BLaER1 treated with 17β-estradiol and CSF1 and Interleukin-3, amounts not matched to agents 10 nM and 100 nM (cell line): ENCODE results near the gene BACH1.
"Not testable (repeated sequence)": the region's sequence is repeated elsewhere in the genome, so short reads cannot be mapped to it uniquely, and the experiment has no call there.

Experiments used
- H3K27ac ChIP-seq, 11 experiments: shearing (Covaris generic); formaldehyde crosslinking; 2 replicates each; pipeline ENCODE4 v1.8.1; 2022
- H3K27me3 ChIP-seq, 11 experiments: shearing (Covaris generic); formaldehyde crosslinking; 2 replicates each; pipeline ENCODE4 v1.8.1; 2022
- H3K36me3 ChIP-seq, 11 experiments: shearing (Covaris generic); formaldehyde crosslinking; 2 replicates each; pipeline ENCODE4 v1.8.1; 2022
- H3K4me1 ChIP-seq, 10 experiments: shearing (Covaris generic); formaldehyde crosslinking; 2 replicates each; pipeline ENCODE4 v1.8.1; 2022
- H3K4me2 ChIP-seq, 11 experiments: shearing (Covaris generic); formaldehyde crosslinking; 2 replicates each; pipeline ENCODE4 v1.8.1; 2022
- H3K4me3 ChIP-seq, 10 experiments: shearing (Covaris generic); formaldehyde crosslinking; 2 replicates each; pipeline ENCODE4 v1.8.1; 2022
- H3K9ac ChIP-seq, 11 experiments: shearing (Covaris generic); formaldehyde crosslinking; 2 replicates each; pipeline ENCODE4 v1.8.1; 2022
- H3K9me3 ChIP-seq, 11 experiments: shearing (Covaris generic); formaldehyde crosslinking; replicated peaks in 1 of 11; 2 replicates each; pipeline ENCODE4 v1.8.1; 2022
- H4K20me1 ChIP-seq, 11 experiments: shearing (Covaris generic); formaldehyde crosslinking; 2 replicates each; pipeline ENCODE4 v1.8.1; 2022
- Cebpa-rat ChIP-seq, 11 experiments: shearing (Covaris generic); IDR thresholded peaks; 2 replicates each; pipeline ENCODE4 v1.8.1; 2022

Gene BACH1

DNA sequence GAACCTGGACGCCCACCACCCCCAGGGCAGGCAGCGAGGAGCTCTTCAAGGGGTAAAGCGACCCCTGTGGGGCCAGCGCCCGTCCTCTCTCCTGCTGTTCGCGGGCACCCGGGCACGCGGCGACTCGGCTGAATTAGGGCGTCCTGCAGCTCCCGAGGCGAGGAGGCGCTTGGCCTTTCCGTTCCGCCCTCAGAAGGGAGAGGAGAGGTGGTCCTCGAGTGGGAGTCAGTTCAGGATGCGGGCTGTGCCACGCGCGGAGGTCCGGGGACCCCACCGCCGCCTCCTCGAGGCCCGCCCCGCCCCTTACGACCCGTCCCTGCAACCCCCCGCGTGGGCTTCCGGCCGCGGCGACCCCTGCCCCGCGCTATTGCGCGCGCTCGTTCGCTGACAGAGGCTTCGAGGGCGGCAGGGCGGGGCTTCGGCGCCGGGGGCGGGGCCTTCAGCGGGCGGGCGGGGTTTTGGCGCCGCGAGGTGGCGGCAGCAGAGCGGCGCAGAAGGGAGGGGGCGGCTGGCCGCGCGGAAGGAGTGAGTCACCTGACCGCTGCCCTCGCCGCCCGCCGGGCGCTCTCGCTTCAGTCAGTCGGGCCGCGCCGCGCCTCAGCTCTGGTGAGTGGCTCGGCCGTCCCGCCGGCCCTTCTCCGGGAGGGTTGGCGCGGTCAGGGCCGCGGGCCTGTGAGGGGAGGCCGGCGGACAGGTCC is at the start of gene BACH1:
BACH1 (plus strand) TSS at position 575 of the 698 bp plus-strand sequence. CDS start 22,359 bp downstream, outside the sequence.
- peak within 1 kb of the TSS; percentile 77 to 92 (median 84) for H3K4me3 ChIP-seq
- H3K9me3 ChIP-seq = peaks cover 10 to 36% (median 31%) of the 10 kb centered on the region in 11 experiments
- H4K20me1 ChIP-seq = peaks cover 26 to 43% (median 37%) of the 10 kb centered on the region in 11 experiments
- peak within 1 kb of the TSS; percentile 86 to 94 (median 89) for H3K4me2 ChIP-seq
- peaks cover 47 to 78% (median 58%) of the 10 kb centered on the region in 10 experiments for H3K4me1 ChIP-seq
- no peaks in the 10 kb centered on the region for H3K27me3 ChIP-seq
- TF ChIP-seq Cebpa-rat (IDR thresholded peaks at IDR 0.05) = no peak
- H3K9ac ChIP-seq = peak within 1 kb of the TSS; percentile 89 to 99 (median 95)
- H3K27ac ChIP-seq = peak within 1 kb of the TSS; percentile 93 to 99 (median 95)
- peaks cover 0 to 53% (median 8%) of the 10 kb centered on the region in 11 experiments; a peak in 11 of 22 replicates for H3K36me3 ChIP-seq

DNA sequence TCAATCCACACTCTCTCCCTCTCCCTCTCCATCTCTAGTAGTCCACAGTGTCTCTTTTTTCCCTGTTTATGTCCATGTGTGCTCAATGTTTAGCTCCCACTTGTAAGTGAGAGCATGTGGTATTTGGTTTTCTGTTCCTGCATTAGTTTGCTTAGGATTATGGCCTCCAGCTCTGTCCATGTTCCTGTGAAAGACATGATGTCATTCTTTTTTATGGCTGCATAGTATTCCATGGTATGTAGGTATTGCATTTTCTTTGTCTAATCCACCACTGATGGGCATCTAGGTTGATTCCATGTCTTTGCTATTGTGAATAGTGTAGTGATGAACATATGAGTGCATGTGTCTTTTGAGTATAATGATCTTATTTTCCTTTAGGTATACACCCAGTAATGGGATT is 49.4 kb upstream of the BACH1 start:
- peak overlapping the region in 2 of 11 experiments; percentile 26 to 37; a peak in 3 of 22 replicates for H3K9ac ChIP-seq
- peak overlapping the region in 4 of 11 experiments; percentile 3 to 74 (median 44); a peak in 5 of 22 replicates for H3K4me2 ChIP-seq
- H4K20me1 ChIP-seq, H3K27me3 ChIP-seq, H3K4me3 ChIP-seq: not testable (repeated sequence)
- peak overlapping the region in 6 of 11 experiments; percentile 47 to 90 (median 77); a peak in 12 of 22 replicates for H3K27ac ChIP-seq
- H3K36me3 ChIP-seq = peaks cover 0 to 17% (median 2%) of the 10 kb centered on the region in 11 experiments; a peak in 7 of 22 replicates
- H3K4me1 ChIP-seq = peaks cover 0 to 63% (median 40%) of the 10 kb centered on the region in 10 experiments; a peak in 15 of 20 replicates
- peaks cover 17 to 52% (median 28%) of the 10 kb centered on the region in 11 experiments for H3K9me3 ChIP-seq

DNA sequence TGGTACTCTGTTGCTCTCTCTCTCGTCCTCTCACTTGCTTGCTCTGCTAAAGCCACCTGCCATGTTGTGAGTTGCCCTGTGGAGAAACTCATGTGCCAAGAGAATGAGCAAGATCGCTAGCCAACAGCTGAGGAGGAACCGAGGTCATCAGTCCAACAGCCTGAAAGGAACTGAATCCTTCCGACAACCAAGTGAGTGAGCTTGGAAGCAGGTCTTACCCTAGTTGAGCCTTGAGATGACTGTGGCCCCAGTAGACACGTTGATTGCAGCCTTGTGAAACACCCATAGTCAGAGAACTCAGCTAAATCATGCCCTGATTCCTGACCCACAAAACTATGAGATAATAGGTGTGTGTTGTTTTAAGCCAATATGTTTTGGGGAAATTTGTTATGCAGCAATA is 48.1 kb upstream of the BACH1 start:
- Histone ChIP-seq H3K36me3 (peaks cover 0 to 18% (median 3%) of the 10 kb centered on the region in 11 experiments; a peak in 7 of 22 replicates), H3K9ac (no peak overlapping the region), H3K9me3 (peaks cover 30 to 63% (median 41%) of the 10 kb centered on the region in 11 experiments), H3K27me3 (no peaks in the 10 kb centered on the region), H3K4me2 (peak overlapping the region in 4 of 11 experiments; percentile 10 to 38 (median 33); a peak in 2 of 22 replicates), H3K27ac (peak overlapping the region in 4 of 11 experiments; percentile 23 to 54 (median 48); a peak in 7 of 22 replicates), H4K20me1 (no peaks in the 10 kb centered on the region), H3K4me1 (peaks cover 0 to 59% (median 26%) of the 10 kb centered on the region in 10 experiments; a peak in 14 of 20 replicates), H3K4me3 (no peak overlapping the region)
- no peak for TF ChIP-seq Cebpa-rat (IDR thresholded peaks at IDR 0.05)

DNA sequence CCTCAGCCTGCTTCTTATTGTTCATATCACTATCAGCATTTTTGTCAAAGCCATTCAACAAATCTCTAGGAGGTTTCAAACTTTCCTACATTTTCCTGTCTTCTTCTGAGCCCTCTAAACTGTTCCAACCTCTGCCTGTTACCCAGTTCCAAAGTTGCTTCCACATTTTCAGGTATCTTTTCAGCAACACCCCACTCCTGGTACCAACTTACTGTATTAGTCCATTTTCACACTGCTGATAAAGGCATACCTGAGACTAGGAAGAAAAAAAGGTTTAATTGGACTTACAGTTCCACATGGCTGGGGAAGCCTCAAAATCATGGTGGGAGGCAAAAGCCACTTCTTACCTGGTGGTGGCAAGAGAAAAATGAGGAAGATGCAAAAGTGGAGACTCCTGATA is 44.9 kb upstream of the BACH1 start:
- not testable (repeated sequence) for H3K27ac ChIP-seq, H3K4me2 ChIP-seq, H4K20me1 ChIP-seq, H3K9ac ChIP-seq, H3K27me3 ChIP-seq, H3K4me3 ChIP-seq
- H3K9me3 ChIP-seq = peaks cover 30 to 65% (median 42%) of the 10 kb centered on the region in 11 experiments
- peaks cover 0 to 18% (median 3%) of the 10 kb centered on the region in 11 experiments; a peak in 7 of 22 replicates for H3K36me3 ChIP-seq
- H3K4me1 ChIP-seq = peaks cover 0 to 62% (median 10%) of the 10 kb centered on the region in 10 experiments; a peak in 11 of 20 replicates

DNA sequence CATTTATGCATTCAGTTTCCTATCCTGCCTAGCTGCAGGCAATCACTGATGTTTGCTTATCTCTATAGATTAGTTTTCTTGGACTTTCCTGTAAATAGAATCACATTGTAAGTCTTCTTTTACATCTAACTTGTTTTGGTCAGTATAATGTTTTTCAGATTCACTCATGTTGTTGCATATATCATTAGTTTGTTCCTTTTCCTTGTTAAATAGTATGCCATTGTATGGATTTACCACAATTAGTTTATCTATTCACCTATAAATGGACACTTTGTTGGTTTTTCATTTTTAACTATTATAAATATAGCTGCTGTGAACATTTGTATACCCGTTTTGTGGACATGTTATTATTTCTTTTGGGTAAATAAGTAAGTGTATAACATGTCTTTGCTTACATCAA is 44.2 kb upstream of the BACH1 start:
- H4K20me1 ChIP-seq = no peaks in the 10 kb centered on the region
- peaks cover 0 to 18% (median 3%) of the 10 kb centered on the region in 11 experiments; a peak in 7 of 22 replicates for H3K36me3 ChIP-seq
- no peak for TF ChIP-seq Cebpa-rat (IDR thresholded peaks at IDR 0.05)
- no peak overlapping the region for H3K4me3 ChIP-seq
- H3K27me3 ChIP-seq = no peaks in the 10 kb centered on the region
- H3K4me1 ChIP-seq = peaks cover 0 to 62% (median 12%) of the 10 kb centered on the region in 10 experiments; a peak in 11 of 20 replicates
- H3K27ac ChIP-seq = no peak overlapping the region
- peaks cover 30 to 60% (median 38%) of the 10 kb centered on the region in 11 experiments for H3K9me3 ChIP-seq
- no peak overlapping the region for H3K9ac ChIP-seq
- no peak overlapping the region for H3K4me2 ChIP-seq

DNA sequence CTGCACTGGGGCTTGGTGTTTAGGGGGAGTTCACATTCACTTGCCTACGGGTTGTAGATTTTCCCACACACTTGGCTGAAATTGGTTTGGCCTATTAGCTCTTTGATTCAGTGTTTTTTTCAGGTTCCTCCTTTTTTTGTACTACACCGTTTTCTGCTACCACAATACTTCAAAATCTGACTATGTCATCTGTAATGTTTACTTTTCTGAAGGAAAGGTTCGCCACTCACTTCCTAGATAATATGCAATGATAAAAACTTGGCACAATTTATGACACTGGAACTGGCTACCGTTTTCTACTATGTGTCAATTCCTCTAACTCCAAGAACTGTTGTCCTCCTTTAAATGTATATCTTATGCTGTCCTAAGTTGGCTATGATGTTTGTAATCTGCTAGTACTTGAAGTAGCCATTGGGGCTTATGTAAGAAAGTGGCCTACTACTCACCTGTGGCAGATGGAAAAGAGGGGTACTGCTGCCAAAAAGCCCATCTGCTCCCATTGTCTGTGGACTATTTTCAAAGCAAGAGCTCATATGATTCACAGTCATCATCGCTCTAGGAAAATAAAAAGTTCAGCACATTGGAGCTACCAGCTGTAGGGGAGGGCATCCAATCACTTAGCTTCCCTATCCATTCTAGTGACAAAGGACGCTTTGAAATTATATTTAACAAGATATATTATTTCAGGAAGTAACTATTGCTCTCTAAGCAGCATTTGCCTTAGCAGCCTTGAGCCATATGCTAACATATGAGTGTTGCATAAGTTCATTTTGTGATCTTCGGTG is 42.4 kb upstream of the BACH1 start:
- Histone ChIP-seq H3K4me3 (no peak overlapping the region), H4K20me1 (no peaks in the 10 kb centered on the region), H3K36me3 (peaks cover 0 to 18% (median 3%) of the 10 kb centered on the region in 11 experiments; a peak in 7 of 22 replicates), H3K27me3 (no peaks in the 10 kb centered on the region), H3K4me1 (peaks cover 0 to 52% (median 12%) of the 10 kb centered on the region in 10 experiments; a peak in 11 of 20 replicates), H3K9ac (peak overlapping the region in 3 of 11 experiments; percentile 52 to 74 (median 69); a peak in 6 of 22 replicates), H3K9me3 (peaks cover 30 to 45% (median 37%) of the 10 kb centered on the region in 11 experiments), H3K4me2 (peak overlapping the region in 4 of 11 experiments; percentile 3 to 74 (median 51); a peak in 6 of 22 replicates), H3K27ac (peak overlapping the region in 4 of 11 experiments; percentile 54 to 87 (median 82); a peak in 7 of 22 replicates)
- no peak for TF ChIP-seq Cebpa-rat (IDR thresholded peaks at IDR 0.05)

DNA sequence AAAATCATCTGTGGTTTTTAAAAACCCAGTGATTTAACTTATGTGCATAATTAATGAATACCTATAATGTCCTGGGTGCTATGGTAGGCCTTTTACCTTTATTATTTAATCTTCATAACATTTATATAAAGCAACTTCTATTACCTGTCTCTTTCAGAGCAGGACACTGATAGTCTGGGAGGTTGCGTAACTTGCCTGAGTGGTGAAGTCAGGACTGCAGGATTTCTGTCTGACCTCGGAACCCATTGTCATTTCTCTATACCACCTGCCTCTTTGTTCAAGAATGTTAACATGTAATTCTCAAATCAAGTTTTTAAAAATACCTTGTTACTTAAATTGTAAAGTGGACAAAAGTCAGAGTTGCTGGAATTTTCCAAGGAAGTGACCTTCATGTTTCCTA is 41.0 kb upstream of the BACH1 start:
- Histone ChIP-seq H3K36me3 (peaks cover 0 to 17% (median 3%) of the 10 kb centered on the region in 11 experiments; a peak in 7 of 22 replicates), H3K9ac (no peak overlapping the region), H3K9me3 (peaks cover 25 to 33% (median 30%) of the 10 kb centered on the region in 11 experiments), H3K4me1 (peaks cover 0 to 52% (median 12%) of the 10 kb centered on the region in 10 experiments; a peak in 11 of 20 replicates), H3K27me3 (no peaks in the 10 kb centered on the region), H4K20me1 (no peaks in the 10 kb centered on the region), H3K4me2 (peak overlapping the region in 4 of 11 experiments; percentile 17 to 74 (median 60); a peak in 4 of 22 replicates), H3K27ac (peak overlapping the region in 1 of 11 experiments; percentile 80; a peak in 2 of 22 replicates), H3K4me3 (no peak overlapping the region)
- peak in 6 of 11 experiments; percentile 6 to 65 (median 44); a peak in 4 of 22 replicates for TF ChIP-seq Cebpa-rat (IDR thresholded peaks at IDR 0.05)

DNA sequence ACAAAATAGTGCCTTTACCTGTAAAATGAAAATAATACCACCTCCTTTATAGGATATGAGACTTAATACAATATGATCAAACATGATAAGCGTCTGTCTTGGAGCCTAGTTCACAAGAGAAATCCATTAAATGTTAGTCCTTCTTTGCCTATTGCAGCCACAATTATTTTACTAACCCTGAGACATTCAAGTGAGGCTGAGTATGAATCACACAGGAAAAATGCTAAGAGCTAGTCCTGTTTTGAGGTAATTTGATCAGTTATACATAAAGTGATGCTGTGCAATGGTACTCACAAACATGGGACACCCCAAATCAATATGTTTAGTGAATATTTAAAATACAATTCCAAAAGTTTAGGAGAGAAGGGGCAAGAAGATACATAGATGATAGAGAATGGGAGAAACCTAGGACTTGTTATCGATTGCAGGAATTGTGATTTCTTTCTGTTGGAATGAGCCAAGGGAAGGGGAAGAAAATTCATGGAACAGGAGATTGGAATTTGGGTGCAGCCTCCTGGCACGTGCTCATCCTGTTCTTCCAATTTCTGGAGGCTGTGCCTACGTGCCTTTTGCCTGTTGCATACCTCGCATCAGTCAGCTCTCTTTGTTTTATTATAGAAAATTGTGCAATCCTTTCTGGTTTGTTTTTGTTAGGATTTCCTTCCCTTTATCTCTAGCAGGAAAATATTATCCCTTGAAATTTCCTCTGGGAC is 39.9 kb upstream of the BACH1 start:
- peaks cover 0 to 7% (median 0%) of the 10 kb centered on the region in 11 experiments; a peak in 3 of 22 replicates for H3K36me3 ChIP-seq
- H3K27ac ChIP-seq = no peak overlapping the region; a peak in 1 of 22 replicates
- H3K4me2 ChIP-seq = peak overlapping the region in 6 of 11 experiments; percentile 25 to 74 (median 58); a peak in 12 of 22 replicates
- H3K9ac ChIP-seq = no peak overlapping the region
- TF ChIP-seq Cebpa-rat (IDR thresholded peaks at IDR 0.05) = peak in 4 of 11 experiments; percentile 12 to 53 (median 28); a peak in 2 of 22 replicates
- no peak overlapping the region for H3K4me3 ChIP-seq
- H3K27me3 ChIP-seq = no peaks in the 10 kb centered on the region
- no peaks in the 10 kb centered on the region for H4K20me1 ChIP-seq
- peaks cover 0 to 52% (median 12%) of the 10 kb centered on the region in 10 experiments; a peak in 11 of 20 replicates for H3K4me1 ChIP-seq
- H3K9me3 ChIP-seq = peaks cover 14 to 23% (median 19%) of the 10 kb centered on the region in 11 experiments
